GM23338 (cell line): ENCODE results near the gene CACNA2D3.

Source experiments
- CREB1 ChIP-seq: fragments of 250-450 bp; sonication (Bioruptor Pico); IDR thresholded peaks from 2 replicates; pipeline ENCODE4 v1.5.0; 2020; ENCODE audit warnings: low read depth, mild to moderate bottlenecking, moderate library complexity
- CTCF ChIP-seq, 2 experiments: fragments of 200-600 bp in 1 of 2; sonication (generic) in 1 of 2; conservative IDR thresholded peaks; 2 replicates each; pipeline versions ENCODE4 v1.5.1 to v1.6.1; 2016 to 2017; ENCODE audit warnings: antibody characterized with exemption in 2 of 2, low read depth in 2 of 2, mild to moderate bottlenecking in 2 of 2, moderate library complexity in 1 of 2
- ETS1 ChIP-seq: IDR thresholded peaks from 2 replicates; pipeline ENCODE4 v1.6.1; 2016; ENCODE audit warnings: antibody characterized with exemption
- EZH2 ChIP-seq: fragments of 200-600 bp; sonication (generic); IDR thresholded peaks from one replicate; pipeline ENCODE4 v1.8.0; 2017; ENCODE audit warnings: antibody characterized with exemption, mild to moderate bottlenecking, low read depth; ENCODE audit not compliant: unreplicated experiment
- EZH2phosphoT487 ChIP-seq: fragments of 200-600 bp; sonication (generic); IDR thresholded peaks from one replicate; pipeline ENCODE4 v1.8.1; 2018; ENCODE audit warnings: antibody characterized with exemption; ENCODE audit not compliant: unreplicated experiment
- JUNB ChIP-seq: IDR thresholded peaks from one replicate; pipeline ENCODE4 v1.6.1; 2016; ENCODE audit warnings: antibody characterized with exemption; ENCODE audit not compliant: unreplicated experiment
- POLR2AphosphoS5 ChIP-seq: IDR thresholded peaks from 2 replicates; pipeline ENCODE4 v1.6.1; 2016; ENCODE audit warnings: antibody characterized with exemption, low read depth
- REST ChIP-seq: IDR thresholded peaks from one replicate; pipeline ENCODE4 v1.6.1; 2018; ENCODE audit warnings: antibody characterized with exemption; ENCODE audit not compliant: unreplicated experiment
- STAT1 ChIP-seq: IDR thresholded peaks from one replicate; pipeline ENCODE4 v1.6.1; 2016; ENCODE audit warnings: antibody characterized with exemption; ENCODE audit not compliant: unreplicated experiment

GRCh38 chr3:54173371-54173770 is 51.0 kb downstream of the CACNA2D3 start:
- no peak for TF ChIP-seq CTCF (conservative IDR thresholded peaks at IDR 0.05; ENCODE audit: low read depth in 2 of 2)
- no peak for TF ChIP-seq CREB1 (CRISPR knock-in tag)
- TF ChIP-seq EZH2, result no peak
- TF ChIP-seq STAT1, result no peak
- no peak for TF ChIP-seq POLR2AphosphoS5
- TF ChIP-seq REST, result no peak
- no peak for TF ChIP-seq EZH2phosphoT487
- TF ChIP-seq ETS1, result no peak
- TF ChIP-seq JUNB, result no peak
